ENCODE results near the gene TRIP4. TPM values are rescaled to one million over a fixed set of nuclear protein-coding genes. Genes with fewer than 3 reads are reported as not detected.

The TRIP4 gene
- total and polyA plus RNA-seq, 2 of the 8 experiments (the other 6 are each of a cell fraction or from before 2014, with no cell fraction given): 6.2 to 18.9 TPM

DNA sequence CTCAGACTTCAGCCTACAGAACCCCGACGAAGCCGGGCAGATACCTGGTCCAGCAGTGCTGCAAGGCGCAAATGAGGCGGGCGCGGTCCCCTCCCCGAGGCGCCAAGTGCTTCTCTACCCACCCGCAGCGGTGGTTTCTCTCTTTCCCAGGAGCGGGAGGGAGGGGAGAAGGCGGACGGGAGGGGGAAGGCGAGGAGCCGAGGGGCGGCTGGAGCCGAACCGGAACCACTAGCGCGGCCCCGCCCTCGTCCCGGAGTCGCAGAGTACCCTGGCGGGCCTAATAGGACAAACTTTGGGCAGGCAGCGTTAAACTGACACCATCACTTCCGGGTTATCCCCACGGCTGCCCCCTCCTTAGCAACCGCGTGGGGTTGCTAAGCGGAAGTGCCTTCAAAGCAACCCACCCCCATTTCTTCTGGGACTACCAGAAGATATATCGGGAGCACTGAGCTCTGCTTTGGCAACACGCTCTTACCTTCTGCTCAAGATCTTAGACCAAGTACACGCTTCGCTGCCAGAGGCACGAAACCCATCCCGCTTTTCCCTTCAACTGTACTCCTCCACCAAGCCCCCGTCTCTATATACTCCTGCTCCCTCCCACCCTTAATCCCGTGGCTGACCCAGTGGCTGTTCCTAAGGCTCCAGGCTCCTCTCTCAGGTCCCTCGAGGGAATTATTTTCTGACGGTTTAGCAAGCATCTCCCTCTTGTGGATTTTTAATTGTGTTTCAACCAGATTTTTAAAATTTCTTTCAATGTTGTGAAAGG lies 31.5 kb upstream of the TRIP4 start, which contains the start of gene CSNK1G1 (continued):
- TF ChIP-seq CTBP2 (IDR thresholded peaks at IDR 0.05; ENCODE audit: borderline replicate concordance, insufficient read depth, insufficient read length, low read length): no peak
